Fibroblast of lung (primary cell): Measurements from ENCODE around the gene D2HGDH.

ENCODE experiments used
- EZH2 ChIP-seq: IDR thresholded peaks from 2 replicates; pipeline ENCODE4 v1.5.1; 2012; ENCODE audit warnings: low read length, control low read depth, mild to moderate bottlenecking; ENCODE audit errors: missing control alignments
- TF ChIP-seq, protein P1 (sequence below), 2 donors: IDR thresholded peaks in 1 of 2; conservative IDR thresholded peaks in 1 of 2; 1 replicate in 1 of 2; 2 replicates in 1 of 2; pipeline ENCODE4 v1.5.1; 2011 to 2012; ENCODE audit warnings: low read length in 2 of 2, control low read depth in 1 of 2, inconsistent platforms in 1 of 2, low read depth in 1 of 2, mild to moderate bottlenecking in 1 of 2

- TF ChIP-seq EZH2, result no peak
- TF ChIP-seq, protein P1, sequence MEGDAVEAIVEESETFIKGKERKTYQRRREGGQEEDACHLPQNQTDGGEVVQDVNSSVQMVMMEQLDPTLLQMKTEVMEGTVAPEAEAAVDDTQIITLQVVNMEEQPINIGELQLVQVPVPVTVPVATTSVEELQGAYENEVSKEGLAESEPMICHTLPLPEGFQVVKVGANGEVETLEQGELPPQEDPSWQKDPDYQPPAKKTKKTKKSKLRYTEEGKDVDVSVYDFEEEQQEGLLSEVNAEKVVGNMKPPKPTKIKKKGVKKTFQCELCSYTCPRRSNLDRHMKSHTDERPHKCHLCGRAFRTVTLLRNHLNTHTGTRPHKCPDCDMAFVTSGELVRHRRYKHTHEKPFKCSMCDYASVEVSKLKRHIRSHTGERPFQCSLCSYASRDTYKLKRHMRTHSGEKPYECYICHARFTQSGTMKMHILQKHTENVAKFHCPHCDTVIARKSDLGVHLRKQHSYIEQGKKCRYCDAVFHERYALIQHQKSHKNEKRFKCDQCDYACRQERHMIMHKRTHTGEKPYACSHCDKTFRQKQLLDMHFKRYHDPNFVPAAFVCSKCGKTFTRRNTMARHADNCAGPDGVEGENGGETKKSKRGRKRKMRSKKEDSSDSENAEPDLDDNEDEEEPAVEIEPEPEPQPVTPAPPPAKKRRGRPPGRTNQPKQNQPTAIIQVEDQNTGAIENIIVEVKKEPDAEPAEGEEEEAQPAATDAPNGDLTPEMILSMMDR (conservative IDR thresholded peaks at IDR 0.05 in 1 of 2, IDR thresholded peaks at IDR 0.05 in 1 of 2; ENCODE audit: low read depth in 1 of 2, low read length in 2 of 2), result no peak
These were observed 64.4 kb downstream of the D2HGDH start for GRCh38 chr2:241798631-241799521.
